ENCODE data around the gene CD69. TPM values are rescaled to one million over a fixed set of nuclear protein-coding genes. Genes with fewer than 3 reads are reported as not detected.

Gene CD69
- total RNA-seq, 1 experiment from 2014 or later: not detected

GRCh38 chr12:9759694-9760093, 1.0 kb downstream of the CD69 start:
- H3K9me3 Mint-ChIP-seq (ENCODE audit: unreplicated experiment): no peaks in the 10 kb centered on the region
- Histone ChIP-seq H3K9me3 (no peaks in the 10 kb centered on the region), H3K36me3 (ENCODE audit: control insufficient read depth, insufficient read depth, low read length) (no peaks in the 10 kb centered on the region), H3K4me1 (no peaks in the 10 kb centered on the region), H3K4me3 (ENCODE audit: low read depth, low read length) (no peak overlapping the region), H3K27me3 (replicated peaks; ENCODE audit: control insufficient read depth, insufficient read depth, low read length) (no peaks in the 10 kb centered on the region)
- ChIA-PET CTCF (no interaction called here), POLR2A (no interaction called here)
- H3K27ac Mint-ChIP-seq (ENCODE audit: unreplicated experiment): no peak overlapping the region
- no TSS peak for BruUV-seq (replicated peaks)
- no peaks in the 10 kb centered on the region for H3K4me1 Mint-ChIP-seq (ENCODE audit: low read depth, unreplicated experiment)
- H3K27me3 Mint-ChIP-seq (ENCODE audit: insufficient read depth, unreplicated experiment): peaks cover 29% of the 10 kb centered on the region
- no peak for DNase-seq
- H3K36me3 Mint-ChIP-seq (ENCODE audit: insufficient read depth, unreplicated experiment): no peaks in the 10 kb centered on the region
- TF ChIP-seq CTCF (IDR thresholded peaks at IDR 0.05; ENCODE audit: insufficient read depth in 1 of 2, low read depth in 1 of 2, low read length in 1 of 2, severe bottlenecking in 1 of 2, unreplicated experiment in 1 of 2): no peak
- H3K4me3 Mint-ChIP-seq (ENCODE audit: unreplicated experiment): no peak overlapping the region
- intact Hi-C loops (cut with micrococcal nuclease; ENCODE audit: unreplicated experiment): no loop called here

DNA sequence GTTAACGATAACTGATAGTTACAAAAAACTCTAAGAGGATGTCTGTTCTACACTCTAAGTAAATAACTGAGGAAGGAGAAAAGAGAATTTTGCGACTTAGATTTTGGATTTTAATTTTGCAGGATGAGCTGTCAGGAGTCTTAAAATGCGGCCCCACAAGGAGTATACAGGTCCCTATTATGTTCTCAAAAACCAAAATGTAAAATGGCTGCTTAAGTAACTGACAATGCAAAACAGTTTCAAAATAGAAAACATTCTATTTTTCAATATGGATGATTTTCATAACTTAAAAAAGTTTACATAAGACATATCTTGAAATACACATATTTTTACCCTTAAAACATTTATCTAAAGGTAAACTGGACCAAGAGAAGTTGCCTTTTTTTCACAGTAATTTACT, 2.6 kb downstream of the CD69 start:
- BruUV-seq (replicated peaks): no TSS peak
- H3K36me3 Mint-ChIP-seq (ENCODE audit: insufficient read depth, unreplicated experiment): no peaks in the 10 kb centered on the region
- Histone ChIP-seq H3K4me1 (no peaks in the 10 kb centered on the region), H3K36me3 (ENCODE audit: control insufficient read depth, insufficient read depth, low read length) (no peaks in the 10 kb centered on the region), H3K4me3 (ENCODE audit: low read depth, low read length) (no peak overlapping the region), H3K9me3 (no peaks in the 10 kb centered on the region), H3K27me3 (replicated peaks; ENCODE audit: control insufficient read depth, insufficient read depth, low read length) (no peaks in the 10 kb centered on the region)
- TF ChIP-seq CTCF (IDR thresholded peaks at IDR 0.05; ENCODE audit: insufficient read depth in 1 of 2, low read depth in 1 of 2, low read length in 1 of 2, severe bottlenecking in 1 of 2, unreplicated experiment in 1 of 2): no peak
- no peak overlapping the region for H3K27ac Mint-ChIP-seq (ENCODE audit: unreplicated experiment)
- no peak for DNase-seq
- no peaks in the 10 kb centered on the region for H3K9me3 Mint-ChIP-seq (ENCODE audit: unreplicated experiment)
- no peaks in the 10 kb centered on the region for H3K4me1 Mint-ChIP-seq (ENCODE audit: low read depth, unreplicated experiment)
- H3K4me3 Mint-ChIP-seq (ENCODE audit: unreplicated experiment): no peak overlapping the region
- ChIA-PET CTCF (no interaction called here), POLR2A (no interaction called here)
- intact Hi-C loops (cut with micrococcal nuclease; ENCODE audit: unreplicated experiment): no loop called here
- H3K27me3 Mint-ChIP-seq (ENCODE audit: insufficient read depth, unreplicated experiment): peaks cover 31% of the 10 kb centered on the region

- H3K36me3 ChIP-seq (ENCODE audit: control insufficient read depth, insufficient read depth, low read length): no peaks in the 10 kb centered on the region
- H3K4me3 ChIP-seq (ENCODE audit: low read depth, low read length): no peak overlapping the region
- Mint-ChIP-seq H3K27ac (ENCODE audit: unreplicated experiment) (no peak overlapping the region), H3K9me3 (ENCODE audit: unreplicated experiment) (no peaks in the 10 kb centered on the region), H3K36me3 (ENCODE audit: insufficient read depth, unreplicated experiment) (no peaks in the 10 kb centered on the region), H3K4me3 (ENCODE audit: unreplicated experiment) (no peak overlapping the region), H3K27me3 (ENCODE audit: insufficient read depth, unreplicated experiment) (peaks cover 31% of the 10 kb centered on the region), H3K4me1 (ENCODE audit: low read depth, unreplicated experiment) (no peaks in the 10 kb centered on the region)
- no peak for DNase-seq
- POLR2A ChIA-PET: no interaction called here
- no peak for TF ChIP-seq CTCF (IDR thresholded peaks at IDR 0.05; ENCODE audit: insufficient read depth in 1 of 2, low read depth in 1 of 2, low read length in 1 of 2, severe bottlenecking in 1 of 2, unreplicated experiment in 1 of 2)
- no peaks in the 10 kb centered on the region for H3K9me3 ChIP-seq
- no peaks in the 10 kb centered on the region for H3K4me1 ChIP-seq
- intact Hi-C loops (cut with micrococcal nuclease; ENCODE audit: unreplicated experiment): no loop called here
- CTCF ChIA-PET: no interaction called here
- no TSS peak for BruUV-seq (replicated peaks)
- no peaks in the 10 kb centered on the region for H3K27me3 ChIP-seq (replicated peaks; ENCODE audit: control insufficient read depth, insufficient read depth, low read length)
Observed at GRCh38 chr12:9757433-9758025, 3.2 kb downstream of the CD69 start.

Data from Caco-2 (cell line).